HEK293 (cell line): ENCODE measurements around the gene MYO7A.

ENCODE experiments used
- FEZF1 ChIP-seq: fragments of 450-650 bp; formaldehyde crosslinking; IDR thresholded peaks from 2 replicates; pipeline ENCODE4 v1.5.1; 2016; ENCODE audit warnings: missing biosample characterization, missing genetic modification characterization
- REST ChIP-seq: fragments of 450-650 bp; formaldehyde crosslinking; IDR thresholded peaks from 2 replicates; pipeline ENCODE4 v1.5.1; 2016; ENCODE audit warnings: missing biosample characterization, missing genetic modification characterization
- ZBTB26 ChIP-seq: fragments of 450-650 bp; formaldehyde crosslinking; optimal IDR thresholded peaks from 2 replicates; pipeline ENCODE3; 2016; ENCODE audit warnings: missing biosample characterization, mild to moderate bottlenecking, missing genetic modification characterization
- ZBTB8A ChIP-seq: fragments of 450-650 bp; formaldehyde crosslinking; IDR thresholded peaks from 2 replicates; pipeline ENCODE4 v1.5.1; 2016; ENCODE audit warnings: missing biosample characterization, missing genetic modification characterization
- ZNF174 ChIP-seq: fragments of 450-650 bp; formaldehyde crosslinking; IDR thresholded peaks from 2 replicates; pipeline ENCODE4 v1.5.0; 2017; ENCODE audit warnings: missing biosample characterization, mild to moderate bottlenecking, missing genetic modification characterization
- ZNF624 ChIP-seq: fragments of 450-650 bp; formaldehyde crosslinking; IDR thresholded peaks from 2 replicates; pipeline ENCODE4 v1.5.1; 2017; ENCODE audit warnings: missing biosample characterization, missing genetic modification characterization
- ZNF658 ChIP-seq: fragments of 450-650 bp; formaldehyde crosslinking; IDR thresholded peaks from 2 replicates; pipeline ENCODE4; 2016; ENCODE audit warnings: missing biosample characterization, missing genetic modification characterization
- TF ChIP-seq, protein P1 (sequence below): fragments of 450-650 bp; formaldehyde crosslinking; IDR thresholded peaks from 2 replicates; pipeline ENCODE4 v1.5.1; 2016; ENCODE audit warnings: missing biosample characterization, missing genetic modification characterization

- TF ChIP-seq ZNF174 = no peak
- TF ChIP-seq, protein P1, sequence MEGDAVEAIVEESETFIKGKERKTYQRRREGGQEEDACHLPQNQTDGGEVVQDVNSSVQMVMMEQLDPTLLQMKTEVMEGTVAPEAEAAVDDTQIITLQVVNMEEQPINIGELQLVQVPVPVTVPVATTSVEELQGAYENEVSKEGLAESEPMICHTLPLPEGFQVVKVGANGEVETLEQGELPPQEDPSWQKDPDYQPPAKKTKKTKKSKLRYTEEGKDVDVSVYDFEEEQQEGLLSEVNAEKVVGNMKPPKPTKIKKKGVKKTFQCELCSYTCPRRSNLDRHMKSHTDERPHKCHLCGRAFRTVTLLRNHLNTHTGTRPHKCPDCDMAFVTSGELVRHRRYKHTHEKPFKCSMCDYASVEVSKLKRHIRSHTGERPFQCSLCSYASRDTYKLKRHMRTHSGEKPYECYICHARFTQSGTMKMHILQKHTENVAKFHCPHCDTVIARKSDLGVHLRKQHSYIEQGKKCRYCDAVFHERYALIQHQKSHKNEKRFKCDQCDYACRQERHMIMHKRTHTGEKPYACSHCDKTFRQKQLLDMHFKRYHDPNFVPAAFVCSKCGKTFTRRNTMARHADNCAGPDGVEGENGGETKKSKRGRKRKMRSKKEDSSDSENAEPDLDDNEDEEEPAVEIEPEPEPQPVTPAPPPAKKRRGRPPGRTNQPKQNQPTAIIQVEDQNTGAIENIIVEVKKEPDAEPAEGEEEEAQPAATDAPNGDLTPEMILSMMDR (tag by site-specific recombination) = no peak
- TF ChIP-seq FEZF1 = no peak
- no peak for TF ChIP-seq ZBTB26 (tag by site-specific recombination)
- TF ChIP-seq ZNF658 (tag by site-specific recombination) = no peak
- TF ChIP-seq REST (tag by site-specific recombination) = no peak
- no peak for TF ChIP-seq ZBTB8A
- TF ChIP-seq ZNF624 = no peak
These were observed 23.9 kb downstream of the MYO7A start for GRCh38 chr11:77151804-77152509.
